ENCODE measurements around the gene CLIC4.
A peak's percentile ranks its signal among the peaks of the same experiment; 100 is the strongest.

Gene CLIC4

DNA sequence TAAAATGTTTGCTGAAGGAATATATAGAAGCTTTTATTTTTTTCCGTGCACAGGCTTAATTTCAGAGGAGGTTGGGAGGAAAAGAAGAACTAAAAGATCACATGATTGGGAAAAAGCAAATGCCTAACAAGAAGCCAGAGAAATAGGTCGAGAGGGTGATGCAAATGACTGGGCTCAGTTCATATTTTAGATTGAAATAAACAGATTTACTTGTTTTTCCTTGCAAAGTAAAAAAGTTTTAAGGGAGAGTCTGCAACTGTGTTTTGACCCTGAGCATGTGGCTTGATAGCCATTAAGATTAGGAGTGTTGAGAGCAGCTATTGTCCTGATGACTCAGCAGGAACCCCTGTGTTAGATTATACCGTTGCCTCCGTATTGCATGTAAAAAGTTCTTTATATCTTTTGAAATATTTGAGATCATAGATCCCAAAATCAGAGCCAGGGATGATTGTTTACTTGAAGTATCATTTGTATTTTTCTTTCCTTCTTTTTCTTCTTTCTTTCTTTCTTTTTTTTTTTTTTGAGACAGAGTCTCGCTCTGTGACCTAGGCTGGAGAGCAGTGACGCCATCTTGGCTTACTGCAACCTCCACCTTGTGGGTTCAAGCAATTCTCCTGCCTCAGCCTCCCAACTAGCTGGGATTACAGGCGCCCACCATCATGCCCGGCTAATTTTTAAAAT, 20.2 kb downstream of the CLIC4 start:
- DNase-seq (ENCODE audit: low spot score), result no peak
- in situ Hi-C loops (cut with MboI; ENCODE audit: low sequenced_read_pairs, unreplicated experiment), result no loop called here
- no peak for TF ChIP-seq CTCF (IDR thresholded peaks at IDR 0.05; ENCODE audit: borderline replicate concordance, control extremely low read depth, extremely low read depth, insufficient read depth, missing control alignments)

DNA sequence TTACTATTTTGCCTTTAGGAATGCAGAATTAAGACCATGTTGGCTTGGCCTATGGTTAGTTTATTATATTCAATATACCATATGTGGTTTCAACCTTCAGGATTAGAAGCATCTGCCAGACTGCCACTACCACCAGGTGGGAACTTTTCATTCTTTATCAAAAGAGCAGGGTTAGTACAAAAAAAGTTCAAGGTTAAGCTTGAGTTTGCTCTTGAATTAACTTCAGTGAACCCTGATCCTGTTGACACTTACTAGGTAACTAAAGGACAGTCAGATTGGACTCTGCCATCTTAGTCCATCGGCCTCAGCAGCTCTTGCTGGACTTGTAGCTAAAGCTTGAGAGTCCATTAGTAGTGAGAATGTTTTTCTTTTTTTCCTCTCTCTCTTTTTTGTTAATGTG, 22.1 kb downstream of the CLIC4 start:
- TF ChIP-seq CTCF (IDR thresholded peaks at IDR 0.05; ENCODE audit: borderline replicate concordance, control extremely low read depth, extremely low read depth, insufficient read depth, missing control alignments), result no peak
- DNase-seq (ENCODE audit: low spot score), result no peak
- in situ Hi-C loops (cut with MboI; ENCODE audit: low sequenced_read_pairs, unreplicated experiment), result no loop called here

- in situ Hi-C loops (cut with MboI; ENCODE audit: low sequenced_read_pairs, unreplicated experiment), result no loop called here
- no peak for TF ChIP-seq CTCF (IDR thresholded peaks at IDR 0.05; ENCODE audit: borderline replicate concordance, control extremely low read depth, extremely low read depth, insufficient read depth, missing control alignments)
- no peak for DNase-seq (ENCODE audit: low spot score)
Measured at GRCh38 chr1:24768873-24769605, 23.8 kb downstream of the CLIC4 start.

DNA sequence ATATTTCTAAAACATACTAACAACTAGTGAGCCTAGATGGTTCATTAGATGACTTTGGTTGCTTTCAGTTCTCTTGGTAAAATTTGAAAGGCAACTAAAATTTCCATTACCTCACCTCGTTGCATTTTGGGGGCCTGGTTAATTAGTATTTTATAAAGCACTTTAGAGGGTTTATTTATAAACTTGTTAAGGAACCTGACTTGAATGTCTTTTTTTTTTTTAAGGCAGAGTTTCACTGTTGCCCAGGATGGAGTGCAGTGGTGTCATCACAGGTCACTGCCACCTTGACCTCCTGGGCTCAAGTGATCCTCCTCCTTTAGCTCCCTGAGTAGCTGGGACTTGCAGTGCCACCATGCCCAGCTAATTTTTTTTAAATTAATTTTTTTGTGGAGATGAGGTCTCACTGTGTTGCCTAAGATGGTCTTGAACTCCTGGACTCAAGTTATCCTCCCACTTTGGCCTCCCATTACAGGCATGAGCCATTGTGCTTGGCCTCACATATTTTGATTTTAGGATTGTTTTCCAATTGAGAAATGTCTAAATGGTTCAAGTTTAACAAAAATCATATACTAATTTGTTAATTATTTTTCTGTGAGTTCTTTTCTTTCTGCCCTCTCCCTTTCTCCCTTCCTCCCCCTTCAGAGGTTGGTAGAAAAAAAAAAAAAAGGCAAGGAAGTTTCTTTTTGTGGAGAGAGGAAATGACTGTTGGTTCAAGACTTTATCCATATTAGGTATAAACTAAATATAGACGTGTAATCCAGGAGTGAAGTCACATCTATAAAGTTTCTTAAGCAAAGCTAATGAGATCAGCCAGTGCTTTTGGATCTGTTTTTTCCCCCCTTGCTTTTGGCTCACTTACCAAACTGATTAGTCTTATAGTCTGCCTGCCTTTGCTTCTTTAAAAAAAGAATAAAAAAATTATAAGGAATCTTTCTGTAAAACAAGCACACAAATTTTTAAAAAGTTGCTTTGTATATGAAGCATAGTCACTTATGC, 24.7 kb downstream of the CLIC4 start:
- peak; percentile 54 for DNase-seq (ENCODE audit: low spot score)
- no peak for TF ChIP-seq CTCF (IDR thresholded peaks at IDR 0.05; ENCODE audit: borderline replicate concordance, control extremely low read depth, extremely low read depth, insufficient read depth, missing control alignments)
- in situ Hi-C loops (cut with MboI; ENCODE audit: low sequenced_read_pairs, unreplicated experiment), result no loop called here

- in situ Hi-C loops (cut with MboI; ENCODE audit: low sequenced_read_pairs, unreplicated experiment), result no loop called here
- TF ChIP-seq CTCF (IDR thresholded peaks at IDR 0.05; ENCODE audit: borderline replicate concordance, control extremely low read depth, extremely low read depth, insufficient read depth, missing control alignments), result no peak
- DNase-seq (ENCODE audit: low spot score), result no peak
Measured at GRCh38 chr1:24770881-24771280, 25.6 kb downstream of the CLIC4 start.

GRCh38 chr1:24771574-24771973, 26.3 kb downstream of the CLIC4 start:
- TF ChIP-seq CTCF (IDR thresholded peaks at IDR 0.05; ENCODE audit: borderline replicate concordance, control extremely low read depth, extremely low read depth, insufficient read depth, missing control alignments), result no peak
- in situ Hi-C loops (cut with MboI; ENCODE audit: low sequenced_read_pairs, unreplicated experiment), result no loop called here
- no peak for DNase-seq (ENCODE audit: low spot score)
